Natural killer cell treated with Interleukin-12 subunit alpha and Interleukin-12 subunit beta and Interleukin-15 and Interleukin-18, amount 100 ng/mL, for 72 hours (primary cell): ENCODE measurements around the gene C19orf25. TPM values are rescaled to one million over a fixed set of nuclear protein-coding genes. Genes with fewer than 3 reads are reported as not detected.
A peak's percentile ranks its signal among the peaks of the same experiment; 100 is the strongest.

Experiments used
- ATAC-seq, 2 donors: fragments of 150-1000 bp; cut with Tn5 transposase in 1 of 2; sonication (Bioruptor Pico), chemical (Tn5 transposase) in 1 of 2; 2 replicates each; pipeline ENCODE4 v1.10.0; 2021
- DNase-seq: peaks from one replicate; pipeline ENCODE4 v3.0.0; 2022; ENCODE audit warnings: low spot score
- H3K27ac Mint-ChIP-seq, 2 donors: 1 replicate in 1 of 2; 2 replicates in 1 of 2; pipeline ENCODE4 v1.8.0; 2022; ENCODE audit warnings: mixed read lengths in 2 of 2, mild to moderate bottlenecking in 1 of 2, moderate library complexity in 1 of 2
- H3K27me3 Mint-ChIP-seq, 2 donors: 1 replicate in 1 of 2; 2 replicates in 1 of 2; pipeline ENCODE4 v1.8.0; 2022; ENCODE audit warnings: mixed read lengths in 2 of 2
- H3K36me3 Mint-ChIP-seq: one replicate; pipeline ENCODE4 v1.8.0; 2022; ENCODE audit warnings: mixed read lengths
- H3K4me1 Mint-ChIP-seq, 2 donors: 1 replicate in 1 of 2; 2 replicates in 1 of 2; pipeline ENCODE4 v1.8.0; 2022; ENCODE audit warnings: low read depth in 2 of 2, mixed read lengths in 2 of 2, mild to moderate bottlenecking in 1 of 2
- H3K4me3 Mint-ChIP-seq: one replicate; pipeline ENCODE4 v1.8.0; 2022; ENCODE audit warnings: mixed read lengths
- H3K9me3 Mint-ChIP-seq: 2 replicates; pipeline ENCODE4 v1.8.0; 2022; ENCODE audit warnings: mixed read lengths
- total RNA-seq, 2 donors: library from RNA; stranded (reverse); gene quantifications; one replicate each; pipeline ENCODE4 v1.2.3, GENCODE V29; 2022

The C19orf25 gene
- total RNA-seq, 2 donors from 2014 or later, result 45.1 to 58.4 TPM

DNA sequence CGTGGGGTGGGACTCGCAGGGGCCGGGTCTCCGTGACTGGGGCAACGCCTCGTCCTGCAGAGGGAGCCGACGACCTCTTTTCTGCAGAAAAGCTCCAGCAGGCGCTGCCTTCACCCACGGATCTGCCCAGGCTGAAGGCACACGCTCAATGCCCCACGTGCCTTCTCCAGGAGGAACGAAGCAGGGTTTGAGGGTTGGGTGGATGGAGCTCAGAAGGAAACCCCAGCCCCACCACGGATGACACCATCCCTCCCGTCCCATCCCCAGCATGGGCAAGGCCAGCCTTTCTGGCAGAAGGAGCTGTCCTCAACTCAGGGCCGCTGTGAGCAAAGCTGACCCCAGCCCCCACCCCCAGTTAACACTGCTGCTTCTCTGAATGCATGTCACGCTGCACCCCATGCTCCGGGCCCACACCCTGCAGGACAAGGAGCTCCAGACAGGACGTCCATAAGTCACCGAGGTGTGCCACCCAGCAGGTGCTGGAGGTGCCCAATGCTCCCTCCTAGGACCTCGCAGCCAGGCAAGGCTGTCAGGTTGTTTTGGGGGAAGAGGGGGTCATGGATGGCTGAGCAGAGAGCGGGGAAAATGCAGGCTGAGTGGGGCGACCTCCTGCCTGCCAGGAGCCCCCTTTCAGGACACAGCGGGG lies 7.4 kb downstream of the C19orf25 start:
- no peak for DNase-seq
- Mint-ChIP-seq H3K27me3 (no peaks in the 10 kb centered on the region), H3K4me3 (no peak overlapping the region), H3K27ac (no peak overlapping the region), H3K36me3 (no peaks in the 10 kb centered on the region), H3K9me3 (no peaks in the 10 kb centered on the region), H3K4me1 (peaks cover 0 to 11% of the 10 kb centered on the region in 2 donors)
- ATAC-seq, result no peak

- peak overlapping the region; percentile 22 for H3K4me3 Mint-ChIP-seq
These were observed 8.0 kb downstream of the C19orf25 start for GRCh38 chr19:1471010-1471514.

GRCh38 chr19:1470305-1471009 lies 8.6 kb downstream of the C19orf25 start:
- H3K36me3 Mint-ChIP-seq, result no peaks in the 10 kb centered on the region
- H3K4me1 Mint-ChIP-seq, result peaks cover 0 to 11% of the 10 kb centered on the region in 2 donors
- H3K27me3 Mint-ChIP-seq, result no peaks in the 10 kb centered on the region
- peak overlapping the region; percentile 70 for H3K4me3 Mint-ChIP-seq
- peak; percentile 46 to 63 for ATAC-seq
- DNase-seq, result no peak
- no peak overlapping the region for H3K27ac Mint-ChIP-seq
- H3K9me3 Mint-ChIP-seq, result no peaks in the 10 kb centered on the region

More at GRCh38 chr19:1471010-1471514, 8.0 kb downstream of the C19orf25 start:
- Mint-ChIP-seq H3K4me1 (peaks cover 0 to 11% of the 10 kb centered on the region in 2 donors), H3K27me3 (no peaks in the 10 kb centered on the region), H3K27ac (no peak overlapping the region), H3K9me3 (no peaks in the 10 kb centered on the region), H3K36me3 (no peaks in the 10 kb centered on the region)
- no peak for DNase-seq
- peak; percentile 8 to 32 for ATAC-seq

DNA sequence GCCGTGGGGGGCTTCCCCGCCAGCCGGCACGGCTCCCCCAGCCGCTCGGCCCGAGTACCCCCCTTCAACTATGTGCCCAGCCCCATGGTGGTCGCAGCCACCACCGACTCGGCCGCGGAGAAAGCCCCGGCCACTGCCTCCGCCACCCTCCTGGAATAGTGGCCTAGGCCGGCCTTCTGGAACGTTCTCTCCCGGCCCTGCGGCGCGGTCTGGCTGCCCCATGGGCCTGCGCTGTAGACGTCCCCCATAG lies 9.0 kb downstream of the C19orf25 start:
- Mint-ChIP-seq H3K9me3 (no peaks in the 10 kb centered on the region), H3K36me3 (no peaks in the 10 kb centered on the region), H3K4me1 (peaks cover 0 to 11% of the 10 kb centered on the region in 2 donors), H3K4me3 (peak overlapping the region; percentile 70), H3K27me3 (no peaks in the 10 kb centered on the region), H3K27ac (no peak overlapping the region)
- DNase-seq, result no peak
- no peak for ATAC-seq

DNA sequence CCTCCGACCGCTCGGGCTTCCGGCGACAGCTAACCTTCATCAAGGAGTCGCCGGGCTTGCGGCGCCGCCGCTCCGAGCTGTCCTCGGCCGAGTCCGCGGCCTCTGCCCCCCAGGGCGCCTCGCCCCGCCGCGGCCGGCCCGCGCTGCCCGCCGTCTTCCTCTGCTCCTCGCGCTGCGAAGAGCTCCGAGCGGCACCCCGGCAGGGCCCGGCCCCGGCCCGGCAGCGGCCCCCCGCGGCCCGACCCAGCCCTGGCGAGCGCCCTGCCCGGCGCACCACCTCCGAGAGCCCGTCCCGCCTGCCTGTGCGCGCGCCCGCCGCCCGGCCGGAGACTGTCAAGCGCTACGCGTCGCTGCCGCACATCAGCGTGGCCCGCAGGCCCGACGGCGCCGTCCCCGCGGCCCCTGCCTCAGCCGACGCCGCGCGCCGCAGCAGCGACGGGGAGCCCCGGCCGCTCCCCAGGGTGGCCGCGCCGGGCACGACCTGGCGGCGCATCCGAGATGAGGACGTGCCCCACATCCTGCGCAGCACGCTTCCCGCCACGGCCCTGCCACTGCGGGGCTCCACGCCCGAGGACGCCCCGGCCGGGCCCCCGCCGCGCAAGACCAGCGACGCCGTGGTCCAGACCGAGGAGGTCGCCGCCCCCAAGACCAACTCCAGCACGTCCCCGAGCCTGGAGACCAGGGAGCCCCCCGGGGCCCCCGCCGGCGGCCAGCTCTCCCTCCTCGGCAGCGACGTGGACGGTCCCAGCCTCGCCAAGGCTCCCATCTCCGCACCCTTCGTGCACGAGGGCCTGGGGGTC lies 9.6 kb downstream of the C19orf25 start:
- H3K27me3 Mint-ChIP-seq, result no peaks in the 10 kb centered on the region
- no peaks in the 10 kb centered on the region for H3K36me3 Mint-ChIP-seq
- no peak for DNase-seq
- H3K4me1 Mint-ChIP-seq, result peaks cover 0 to 11% of the 10 kb centered on the region in 2 donors
- no peaks in the 10 kb centered on the region for H3K9me3 Mint-ChIP-seq
- peak; percentile 49 to 55 for ATAC-seq
- H3K27ac Mint-ChIP-seq, result no peak overlapping the region
- H3K4me3 Mint-ChIP-seq, result peak overlapping the region; percentile 70

DNA sequence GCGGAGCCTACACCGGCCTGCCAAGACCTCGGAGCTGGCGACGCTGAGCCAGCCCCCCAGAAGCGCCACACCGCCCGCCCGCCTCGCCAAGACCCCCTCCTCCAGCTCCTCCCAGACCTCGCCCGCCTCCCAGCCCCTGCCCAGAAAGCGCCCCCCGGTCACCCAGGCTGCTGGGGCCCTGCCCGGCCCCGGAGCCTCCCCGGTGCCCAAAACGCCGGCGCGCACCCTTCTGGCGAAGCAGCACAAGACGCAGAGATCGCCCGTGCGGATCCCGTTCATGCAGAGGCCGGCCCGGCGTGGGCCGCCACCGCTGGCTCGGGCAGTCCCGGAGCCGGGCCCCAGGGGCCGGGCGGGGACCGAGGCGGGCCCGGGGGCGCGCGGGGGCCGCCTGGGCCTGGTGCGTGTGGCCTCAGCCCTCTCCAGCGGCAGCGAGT lies 10.2 kb downstream of the C19orf25 start:
- Mint-ChIP-seq H3K36me3 (no peaks in the 10 kb centered on the region), H3K9me3 (no peaks in the 10 kb centered on the region), H3K27ac (no peak overlapping the region), H3K4me1 (peaks cover 0 to 11% of the 10 kb centered on the region in 2 donors), H3K27me3 (no peaks in the 10 kb centered on the region), H3K4me3 (no peak overlapping the region)
- peak in 1 of 2 donors; percentile 1 for ATAC-seq
- no peak for DNase-seq

GRCh38 chr19:1468274-1468820 lies 10.7 kb downstream of the C19orf25 start:
- DNase-seq, result no peak
- Mint-ChIP-seq H3K27ac (no peak overlapping the region), H3K4me1 (peaks cover 0 to 10% of the 10 kb centered on the region in 2 donors), H3K4me3 (no peak overlapping the region), H3K9me3 (no peaks in the 10 kb centered on the region), H3K36me3 (no peaks in the 10 kb centered on the region), H3K27me3 (no peaks in the 10 kb centered on the region)
- no peak for ATAC-seq

DNA sequence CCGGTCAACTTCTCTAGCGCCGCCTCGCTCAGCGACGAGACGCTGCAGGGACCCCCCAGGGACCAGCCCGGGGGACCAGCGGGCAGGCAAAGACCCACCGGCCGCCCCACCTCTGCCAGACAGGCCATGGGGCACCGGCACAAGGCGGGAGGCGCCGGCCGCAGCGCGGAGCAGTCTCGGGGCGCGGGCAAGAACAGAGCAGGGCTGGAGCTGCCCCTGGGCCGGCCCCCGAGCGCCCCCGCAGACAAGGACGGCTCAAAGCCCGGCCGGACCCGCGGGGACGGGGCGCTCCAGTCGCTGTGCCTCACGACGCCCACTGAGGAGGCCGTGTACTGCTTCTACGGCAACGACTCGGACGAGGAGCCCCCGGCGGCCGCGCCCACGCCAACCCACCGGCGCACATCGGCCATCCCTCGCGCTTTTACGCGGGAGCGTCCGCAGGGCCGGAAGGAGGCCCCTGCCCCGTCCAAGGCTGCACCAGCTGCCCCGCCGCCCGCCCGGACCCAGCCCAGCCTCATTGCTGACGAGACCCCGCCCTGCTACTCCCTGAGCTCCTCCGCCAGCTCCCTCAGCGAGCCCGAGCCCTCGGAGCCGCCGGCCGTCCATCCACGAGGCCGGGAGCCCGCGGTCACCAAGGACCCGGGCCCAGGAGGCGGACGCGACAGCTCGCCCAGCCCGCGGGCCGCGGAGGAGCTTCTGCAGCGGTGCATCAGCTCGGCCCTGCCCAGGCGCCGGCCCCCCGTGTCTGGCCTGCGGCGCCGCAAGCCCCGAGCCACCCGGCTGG lies 11.3 kb downstream of the C19orf25 start:
- no peaks in the 10 kb centered on the region for H3K9me3 Mint-ChIP-seq
- DNase-seq, result no peak
- H3K27ac Mint-ChIP-seq, result no peak overlapping the region
- H3K27me3 Mint-ChIP-seq, result no peaks in the 10 kb centered on the region
- no peak for ATAC-seq
- peaks cover 0 to 5% of the 10 kb centered on the region in 2 donors for H3K4me1 Mint-ChIP-seq
- H3K4me3 Mint-ChIP-seq, result no peak overlapping the region
- H3K36me3 Mint-ChIP-seq, result no peaks in the 10 kb centered on the region

DNA sequence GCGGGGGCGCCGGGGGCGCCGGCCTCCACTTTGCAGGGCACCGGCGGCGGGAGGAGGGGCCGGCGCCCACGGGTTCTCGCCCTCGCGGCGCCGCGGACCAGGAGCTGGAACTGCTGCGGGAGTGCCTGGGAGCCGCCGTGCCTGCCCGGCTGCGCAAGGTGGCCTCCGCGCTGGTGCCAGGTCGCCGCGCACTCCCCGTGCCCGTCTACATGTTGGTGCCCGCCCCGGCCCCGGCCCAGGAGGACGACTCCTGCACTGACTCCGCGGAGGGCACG lies 11.9 kb downstream of the C19orf25 start:
- Mint-ChIP-seq H3K4me3 (no peak overlapping the region), H3K27ac (no peak overlapping the region), H3K9me3 (no peaks in the 10 kb centered on the region), H3K4me1 (peaks cover 0 to 5% of the 10 kb centered on the region in 2 donors), H3K27me3 (no peaks in the 10 kb centered on the region), H3K36me3 (no peaks in the 10 kb centered on the region)
- DNase-seq (no peak), ATAC-seq (no peak)

- ATAC-seq (no peak), DNase-seq (no peak)
- H3K9me3 Mint-ChIP-seq, result no peaks in the 10 kb centered on the region
- H3K4me1 Mint-ChIP-seq, result peaks cover 0 to 3% of the 10 kb centered on the region in 2 donors
- no peak overlapping the region for H3K27ac Mint-ChIP-seq
- H3K36me3 Mint-ChIP-seq, result no peaks in the 10 kb centered on the region
- no peak overlapping the region for H3K4me3 Mint-ChIP-seq
- H3K27me3 Mint-ChIP-seq, result no peaks in the 10 kb centered on the region
These were observed 12.4 kb downstream of the C19orf25 start for GRCh38 chr19:1466461-1467214.

DNA sequence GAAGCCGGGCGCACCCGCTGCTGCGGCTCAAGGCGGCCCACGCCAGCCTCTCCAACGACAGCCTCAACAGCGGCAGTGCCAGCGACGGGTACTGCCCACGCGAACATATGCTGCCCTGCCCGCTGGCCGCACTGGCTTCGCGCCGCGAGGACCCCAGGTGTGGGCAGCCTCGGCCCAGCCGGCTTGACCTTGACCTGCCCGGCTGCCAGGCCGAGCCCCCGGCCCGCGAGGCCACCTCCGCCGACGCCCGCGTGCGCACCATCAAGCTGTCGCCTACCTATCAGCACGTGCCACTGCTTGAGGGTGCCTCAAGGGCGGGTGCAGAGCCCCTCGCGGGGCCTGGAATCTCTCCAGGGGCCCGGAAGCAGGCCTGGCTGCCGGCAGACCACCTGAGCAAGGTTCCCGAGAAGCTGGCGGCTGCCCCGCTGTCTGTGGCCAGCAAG lies 13.0 kb downstream of the C19orf25 start:
- Mint-ChIP-seq H3K4me3 (no peak overlapping the region), H3K4me1 (peaks cover 0 to 3% of the 10 kb centered on the region in 2 donors), H3K27me3 (no peaks in the 10 kb centered on the region), H3K9me3 (no peaks in the 10 kb centered on the region), H3K27ac (no peak overlapping the region), H3K36me3 (no peaks in the 10 kb centered on the region)
- DNase-seq, result no peak
- no peak for ATAC-seq

- DNase-seq (no peak), ATAC-seq (peak; percentile 50 to 68)
- peaks cover 0 to 3% of the 10 kb centered on the region in 2 donors for H3K4me1 Mint-ChIP-seq
- no peak overlapping the region for H3K27ac Mint-ChIP-seq
- no peaks in the 10 kb centered on the region for H3K27me3 Mint-ChIP-seq
- H3K36me3 Mint-ChIP-seq, result no peaks in the 10 kb centered on the region
- no peak overlapping the region for H3K4me3 Mint-ChIP-seq
- no peaks in the 10 kb centered on the region for H3K9me3 Mint-ChIP-seq
These were observed 13.6 kb downstream of the C19orf25 start for GRCh38 chr19:1465191-1466016.
